Psoas muscle (tissue), 8 donors: Measurements from ENCODE around the gene SSX2. TPM values are rescaled to one million over a fixed set of nuclear protein-coding genes. Genes with fewer than 3 reads are reported as not detected.
"Not testable (repeated sequence)": the region's sequence is repeated elsewhere in the genome, so short reads cannot be mapped to it uniquely, and the experiment has no call there.

ENCODE experiments used
- ATAC-seq, 4 donors: fragments of 200-7000 bp; cut with Tn5 transposase; one replicate each; pipeline ENCODE4 v1.9.1; 2020; ENCODE audit warnings: moderate library complexity in 3 of 4, mild to moderate bottlenecking in 2 of 4
- DNase-seq, 2 donors: peaks; one replicate each; pipeline ENCODE4 v3.0.0-alpha.2; 2020
- H3K27ac ChIP-seq: fragments of 200-600 bp; one replicate; pipeline ENCODE4 v1.8.0; 2022
- H3K27me3 ChIP-seq, 3 donors: fragments of 200-600 bp in 1 of 3; one replicate each; pipeline versions ENCODE4 v1.6.1 to v1.8.0; 2013 to 2022; ENCODE audit warnings: low read length in 2 of 3, mild to moderate bottlenecking in 2 of 3, moderate library complexity in 1 of 3; ENCODE audit not compliant: insufficient read depth in 3 of 3
- H3K36me3 ChIP-seq, 2 donors: fragments of 200-600 bp in 1 of 2; one replicate each; pipeline versions ENCODE4 v1.6.1 to v1.8.0; 2013 to 2022; ENCODE audit warnings: low read depth in 1 of 2, mild to moderate bottlenecking in 1 of 2, moderate library complexity in 1 of 2; ENCODE audit not compliant: insufficient read depth in 1 of 2
- H3K4me1 ChIP-seq: fragments of 200-600 bp; one replicate; pipeline ENCODE4 v1.8.0; 2022
- H3K4me3 ChIP-seq: fragments of 200-600 bp; one replicate; pipeline ENCODE4 v1.8.0; 2022; ENCODE audit warnings: mild to moderate bottlenecking
- H3K9me3 ChIP-seq: fragments of 200-600 bp; one replicate; pipeline ENCODE4 v1.8.0; 2022
- WGBS, 3 donors: extraction: QIAGEN DNeasy Blood & Tissue Kit; methylation state at CpG; one replicate each; pipeline versions ENCODE4 v1.1.6 to v1.1.7; 2013; 5-methylcytosine and 5-hydroxymethylcytosine counted together
- intact Hi-C, 2 donors: fragments of 100-400 bp; cut with DNase I; formaldehyde crosslinking; loops; one replicate each; pipeline versions ENCODE4 v1.11.0 to v1.14.2; 2022
- long read RNA-seq, 2 donors: library from polyadenylated mRNA; unstranded; transcript quantifications; one replicate each; pipeline ENCODE4 v2.0.0, GENCODE V29; 2021
- polyA plus RNA-seq, 3 donors: library from polyadenylated mRNA; stranded (reverse); fragments of 200-250 nt; gene quantifications; one replicate each; pipeline ENCODE4 v1.2.3, GENCODE V29; 2013
- total RNA-seq, 4 donors: library from RNA; stranded (reverse); fragmentation: NEBNext Ultra II Directional in 2 of 4; extraction: Animal tissue kit (Norgen Biotek cat#: 25700) in 2 of 4; gene quantifications; one replicate each; pipeline versions ENCODE4 v1.2.1 to v1.2.4, GENCODE V29; 2021 to 2023
- donor health status: healthy with polysubstance abuse.
- donor health status: DM: no; HTN: no; CAD: no; lungs with moderate emphysema.
- donor health status: Bipolar disorder and iron deficiency.
- donor health status: healthy.
- donor health status: DM: yes; HTN: yes; CAD: no.
- donor health status: DM: no; HTN: no; CAD: no.
- donor health status: DM: no; HTN: no; CAD: no.
- donor health status: DM: yes; HTN: yes; CAD: no.

The SSX2 gene
- total RNA-seq (not detected), polyA plus RNA-seq (not detected)
- long read RNA-seq, donor 1, result 0 reads
- long read RNA-seq, donor 2, result 0 reads

- H3K27me3 ChIP-seq, DNase-seq, H3K4me3 ChIP-seq, ATAC-seq, intact Hi-C loops, H3K27ac ChIP-seq, H3K36me3 ChIP-seq, H3K9me3 ChIP-seq, H3K4me1 ChIP-seq: not testable (repeated sequence)
- WGBS, 3 donors, result no CpG with 5 or more reads among the region's 13 CpGs
Measured at GRCh38 chrX:52707078-52707477, at the start of gene SSX2. Gene SSX2 (minus strand): TSS chrX:52707178. CDS start chrX:52705749, 1,429 bp downstream.

GRCh38 chrX:52750952-52751351, 44.0 kb upstream of the SSX2 start, which contains the start of gene SSX2B:
Gene SSX2B (plus strand): TSS chrX:52751252. CDS start chrX:52752681, 1,429 bp downstream.
- H3K27me3 ChIP-seq, H3K9me3 ChIP-seq, H3K4me3 ChIP-seq, H3K36me3 ChIP-seq, H3K4me1 ChIP-seq, intact Hi-C loops, ATAC-seq, DNase-seq, H3K27ac ChIP-seq: not testable (repeated sequence)
- WGBS, 3 donors, result no CpG with 5 or more reads among the region's 13 CpGs

GRCh38 chrX:52692034-52692433, 14.9 kb downstream of the SSX2 start:
- H3K36me3 ChIP-seq, H3K4me1 ChIP-seq, H3K4me3 ChIP-seq, H3K27me3 ChIP-seq, ATAC-seq, DNase-seq, intact Hi-C loops, H3K9me3 ChIP-seq, H3K27ac ChIP-seq: not testable (repeated sequence)
- WGBS, 3 donors, result 88% methylated on average over 1 of the region's 4 CpGs; no CpG with 5 or more reads in 2 of the 3 donors

DNA sequence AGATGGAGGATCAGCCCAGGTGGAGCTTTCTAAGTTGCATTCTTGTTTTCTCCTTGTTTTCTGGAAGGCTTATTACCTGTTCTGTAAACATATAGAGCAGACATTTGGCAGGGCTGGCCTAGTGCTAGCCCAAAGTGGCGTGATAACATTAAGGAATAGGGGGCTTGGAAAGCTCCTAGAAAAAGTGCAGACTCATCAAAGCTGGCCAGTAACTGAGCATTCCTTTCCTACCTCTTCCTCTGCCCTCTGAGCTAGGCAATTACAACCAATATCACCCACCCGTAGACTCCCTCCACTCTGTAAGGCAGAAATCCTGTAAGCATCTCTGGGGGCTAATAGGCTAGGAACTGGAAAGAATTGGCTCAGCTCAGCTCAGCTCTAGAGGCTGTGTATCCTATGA, 44.8 kb downstream of the SSX2 start:
- H3K4me1 ChIP-seq, H3K27me3 ChIP-seq, H3K9me3 ChIP-seq, H3K27ac ChIP-seq, intact Hi-C loops, H3K36me3 ChIP-seq, DNase-seq, H3K4me3 ChIP-seq, ATAC-seq: not testable (repeated sequence)
- WGBS, 3 donors, result 71 to 73% (median 72%) methylated on average over 2 of the region's 2 CpGs

- H3K4me3 ChIP-seq, intact Hi-C loops, H3K36me3 ChIP-seq, DNase-seq, H3K4me1 ChIP-seq, H3K27ac ChIP-seq, ATAC-seq, H3K9me3 ChIP-seq: not testable (repeated sequence)
- WGBS, 3 donors, result 85 to 92% (median 90%) methylated on average over 6 to 8 of the region's 8 CpGs
- H3K27me3 ChIP-seq, result peaks cover 0 to 12% (median 0%) of the 10 kb centered on the region in 3 donors
Measured at GRCh38 chrX:52655475-52655874, 51.5 kb downstream of the SSX2 start.

DNA sequence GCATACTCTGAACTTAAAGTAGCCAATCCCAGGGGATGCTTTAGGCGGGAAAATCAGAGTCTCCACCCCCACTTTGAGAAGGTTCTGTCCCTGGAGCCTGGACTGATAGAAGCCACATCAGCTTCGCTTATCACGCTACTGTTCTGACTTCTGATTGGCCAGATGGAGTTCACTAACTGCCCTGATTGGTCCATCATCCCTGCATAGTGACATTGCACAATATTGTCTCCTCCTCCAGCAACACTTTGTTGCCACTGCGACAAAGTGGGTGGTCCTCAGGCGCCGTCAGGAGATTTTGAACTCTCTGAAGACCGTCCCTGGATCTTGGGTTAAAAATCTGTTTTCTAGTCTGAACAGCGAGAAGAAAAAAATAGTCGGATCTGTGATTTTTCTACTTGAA, 52.2 kb downstream of the SSX2 start, which contains the start of gene SSX7:
Gene SSX7, minus strand, starts transcription at position 101 of the 400 bp plus-strand sequence. CDS start 1,428 bp downstream, outside the sequence.
- H3K27me3 ChIP-seq, H3K36me3 ChIP-seq, H3K27ac ChIP-seq, ATAC-seq, DNase-seq, intact Hi-C loops, H3K4me3 ChIP-seq, H3K9me3 ChIP-seq, H3K4me1 ChIP-seq: not testable (repeated sequence)
- 77 to 86% (median 81%) methylated on average over 9 of the region's 9 CpGs for WGBS, 3 donors

- intact Hi-C loops, result not testable (repeated sequence)
Measured at GRCh38 chrX:52650676-52651075, 56.3 kb downstream of the SSX2 start.

GRCh38 chrX:52648956-52649355, 58.0 kb downstream of the SSX2 start:
- H3K27ac ChIP-seq, H3K4me3 ChIP-seq, H3K36me3 ChIP-seq, DNase-seq, H3K9me3 ChIP-seq, H3K4me1 ChIP-seq, ATAC-seq, intact Hi-C loops: not testable (repeated sequence)
- peaks cover 0 to 14% (median 0%) of the 10 kb centered on the region in 3 donors for H3K27me3 ChIP-seq
- WGBS, 3 donors, result 73 to 87% (median 83%) methylated on average over 7 of the region's 7 CpGs

More at GRCh38 chrX:52650676-52651075, 56.3 kb downstream of the SSX2 start:
- not testable (repeated sequence) for H3K27ac ChIP-seq, DNase-seq, H3K36me3 ChIP-seq, ATAC-seq, H3K4me3 ChIP-seq, H3K4me1 ChIP-seq, H3K9me3 ChIP-seq
- WGBS, 3 donors, result 17 to 30% (median 26%) methylated on average over 3 of the region's 3 CpGs
- peaks cover 0 to 14% (median 0%) of the 10 kb centered on the region in 3 donors for H3K27me3 ChIP-seq

Other genes with a start within 250 kb of the SSX2 start
- gene XAGE1A, start 211.4 kb downstream of the SSX2 start, total RNA-seq, result not detected
- gene XAGE1A, start 211.4 kb downstream of the SSX2 start, polyA plus RNA-seq, result not detected
- not detected for gene XAGE1B, start 190.1 kb downstream of the SSX2 start, total RNA-seq
- gene XAGE1B, start 190.1 kb downstream of the SSX2 start, polyA plus RNA-seq, result not detected
- gene SSX7, start 52.3 kb downstream of the SSX2 start, total RNA-seq, result not detected
- gene SSX7, start 52.3 kb downstream of the SSX2 start, polyA plus RNA-seq, result not detected
- not detected for gene SSX2B, start 44.1 kb upstream of the SSX2 start, total RNA-seq
- not detected for gene SSX2B, start 44.1 kb upstream of the SSX2 start, polyA plus RNA-seq
- gene SPANXN5, start 90.2 kb upstream of the SSX2 start, total RNA-seq, result not detected
- gene SPANXN5, start 90.2 kb upstream of the SSX2 start, polyA plus RNA-seq, result not detected
- not detected for gene XAGE5, start 104.1 kb upstream of the SSX2 start, total RNA-seq
- not detected for gene XAGE5, start 104.1 kb upstream of the SSX2 start, polyA plus RNA-seq
- gene XAGE3, start 160.9 kb upstream of the SSX2 start, total RNA-seq, result not detected
- gene XAGE3, start 160.9 kb upstream of the SSX2 start, polyA plus RNA-seq, result under 1 TPM in 1 of 3 donors, not detected in 2; 0.55 TPM
- gene FAM156B, start 190.2 kb upstream of the SSX2 start, total RNA-seq, result 1 to 10 TPM; 1.1 to 2.7 (median 2.3) TPM
- 1 to 10 TPM; 1.6 to 5.4 (median 2.7) TPM for gene FAM156B, start 190.2 kb upstream of the SSX2 start, polyA plus RNA-seq